Esophagus muscularis mucosa (tissue), 4 donors: Measurements from ENCODE around the gene HLA-DQB2.
"Not testable (repeated sequence)": the region's sequence is repeated elsewhere in the genome, so short reads cannot be mapped to it uniquely, and the experiment has no call there.

Experiments used
- EP300 ChIP-seq: sonication (generic); formaldehyde crosslinking; IDR thresholded peaks from one replicate; pipeline ENCODE4 v1.6.1; 2017; ENCODE audit warnings: antibody characterized with exemption
- POLR2A ChIP-seq: fragments of 450-650 bp; IDR thresholded peaks from one replicate; pipeline ENCODE4 v1.6.1; 2017; ENCODE audit warnings: antibody characterized with exemption, moderate library complexity, mild to moderate bottlenecking, low read depth
- POLR2AphosphoS5 ChIP-seq, 2 donors: sonication (generic); formaldehyde crosslinking; IDR thresholded peaks; one replicate each; pipeline ENCODE4 v1.6.1; 2017; ENCODE audit warnings: antibody characterized with exemption in 2 of 2
- TF ChIP-seq, protein P1 (sequence below), 3 experiments: fragments of 200-600 bp in 2 of 3; fragments of 450-650 bp in 1 of 3; sonication (generic) in 2 of 3; IDR thresholded peaks; one replicate each; pipeline ENCODE4 v1.5.1; 2017 to 2019; ENCODE audit warnings: antibody characterized with exemption in 3 of 3, mild to moderate bottlenecking in 2 of 3, moderate library complexity in 1 of 3

DNA sequence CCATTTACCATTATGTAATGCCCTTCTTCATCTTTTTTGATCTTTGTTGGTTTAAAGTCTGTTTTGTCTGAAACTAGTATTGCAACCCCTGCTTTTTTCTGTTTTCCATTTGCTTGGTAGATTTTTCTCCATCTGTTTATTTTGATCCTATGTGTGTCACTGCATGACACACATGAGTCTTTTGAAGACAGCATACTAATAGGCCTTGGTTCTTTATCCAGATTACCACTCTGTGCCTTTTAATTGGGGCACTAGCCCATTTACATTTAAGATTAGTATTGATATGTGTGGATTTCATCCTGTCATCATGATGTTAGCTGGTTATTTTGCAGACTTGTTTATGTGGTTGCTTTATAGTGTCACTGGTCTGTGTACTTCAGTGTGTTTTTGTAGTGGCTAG, 42.1 kb upstream of the HLA-DQB2 start:
- TF ChIP-seq POLR2A; EP300; POLR2AphosphoS5 (IDR thresholded peaks at IDR 0.05): not testable (repeated sequence)
- TF ChIP-seq, protein P1, sequence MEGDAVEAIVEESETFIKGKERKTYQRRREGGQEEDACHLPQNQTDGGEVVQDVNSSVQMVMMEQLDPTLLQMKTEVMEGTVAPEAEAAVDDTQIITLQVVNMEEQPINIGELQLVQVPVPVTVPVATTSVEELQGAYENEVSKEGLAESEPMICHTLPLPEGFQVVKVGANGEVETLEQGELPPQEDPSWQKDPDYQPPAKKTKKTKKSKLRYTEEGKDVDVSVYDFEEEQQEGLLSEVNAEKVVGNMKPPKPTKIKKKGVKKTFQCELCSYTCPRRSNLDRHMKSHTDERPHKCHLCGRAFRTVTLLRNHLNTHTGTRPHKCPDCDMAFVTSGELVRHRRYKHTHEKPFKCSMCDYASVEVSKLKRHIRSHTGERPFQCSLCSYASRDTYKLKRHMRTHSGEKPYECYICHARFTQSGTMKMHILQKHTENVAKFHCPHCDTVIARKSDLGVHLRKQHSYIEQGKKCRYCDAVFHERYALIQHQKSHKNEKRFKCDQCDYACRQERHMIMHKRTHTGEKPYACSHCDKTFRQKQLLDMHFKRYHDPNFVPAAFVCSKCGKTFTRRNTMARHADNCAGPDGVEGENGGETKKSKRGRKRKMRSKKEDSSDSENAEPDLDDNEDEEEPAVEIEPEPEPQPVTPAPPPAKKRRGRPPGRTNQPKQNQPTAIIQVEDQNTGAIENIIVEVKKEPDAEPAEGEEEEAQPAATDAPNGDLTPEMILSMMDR (IDR thresholded peaks at IDR 0.05) = not testable (repeated sequence)
